GM18870 (cell line): ENCODE data around the gene ANO1.
"Not testable (repeated sequence)": the region's sequence is repeated elsewhere in the genome, so short reads cannot be mapped to it uniquely, and the experiment has no call there.

Experiments used
- ATAC-seq: cut with Tn5 transposase; IDR thresholded peaks from one replicate; pipeline ENCODE4 v1.9.1; 2021; ENCODE audit warnings: moderate library complexity; ENCODE audit not compliant: unreplicated experiment

ANO1 gene

GRCh38 chr11:70184396-70184795, 106.3 kb downstream of the ANO1 start:
- no peak for ATAC-seq

- ATAC-seq: no peak
Measured at GRCh38 chr11:70185348-70186055, 107.4 kb downstream of the ANO1 start.

- no peak for ATAC-seq
Measured at GRCh38 chr11:70186420-70186819, 108.3 kb downstream of the ANO1 start.

GRCh38 chr11:70186936-70187335, 108.8 kb downstream of the ANO1 start:
- ATAC-seq: no peak

GRCh38 chr11:70187771-70188170, 109.7 kb downstream of the ANO1 start:
- no peak for ATAC-seq

GRCh38 chr11:70189622-70190021, 111.5 kb downstream of the ANO1 start:
- ATAC-seq: no peak

GRCh38 chr11:70191495-70192140, 113.5 kb downstream of the ANO1 start:
- ATAC-seq: no peak

- no peak for ATAC-seq
Measured at GRCh38 chr11:70192666-70193410, 114.7 kb downstream of the ANO1 start.

GRCh38 chr11:70193411-70194292, 115.5 kb downstream of the ANO1 start:
- no peak for ATAC-seq

GRCh38 chr11:70194792-70195791, 117.0 kb downstream of the ANO1 start:
- no peak for ATAC-seq

GRCh38 chr11:70200212-70200844, 122.2 kb downstream of the ANO1 start:
- ATAC-seq: no peak

- not testable (repeated sequence) for ATAC-seq
Measured at GRCh38 chr11:70201047-70201446, 122.9 kb downstream of the ANO1 start.

- ATAC-seq: no peak
Measured at GRCh38 chr11:70201882-70202861, 124.1 kb downstream of the ANO1 start.

- peak; percentile 48 for ATAC-seq
Measured at GRCh38 chr11:70202920-70203750, 125.0 kb downstream of the ANO1 start, which contains the start of gene FADD. TSS of gene FADD (plus strand) at chr11:70203296. CDS start at chr11:70203460, 164 bp downstream.

GRCh38 chr11:70203751-70204465, 125.8 kb downstream of the ANO1 start:
- peak; percentile 20 for ATAC-seq

GRCh38 chr11:70204466-70204799, 126.3 kb downstream of the ANO1 start:
- no peak for ATAC-seq
